ENCODE results near the gene KIAA1755. TPM values are rescaled to one million over a fixed set of nuclear protein-coding genes. Genes with fewer than 3 reads are reported as not detected.
A peak's percentile ranks its signal among the peaks of the same experiment; 100 is the strongest.

The KIAA1755 gene
- total RNA-seq, 1 donor from 2014 or later: 1.1 TPM

DNA sequence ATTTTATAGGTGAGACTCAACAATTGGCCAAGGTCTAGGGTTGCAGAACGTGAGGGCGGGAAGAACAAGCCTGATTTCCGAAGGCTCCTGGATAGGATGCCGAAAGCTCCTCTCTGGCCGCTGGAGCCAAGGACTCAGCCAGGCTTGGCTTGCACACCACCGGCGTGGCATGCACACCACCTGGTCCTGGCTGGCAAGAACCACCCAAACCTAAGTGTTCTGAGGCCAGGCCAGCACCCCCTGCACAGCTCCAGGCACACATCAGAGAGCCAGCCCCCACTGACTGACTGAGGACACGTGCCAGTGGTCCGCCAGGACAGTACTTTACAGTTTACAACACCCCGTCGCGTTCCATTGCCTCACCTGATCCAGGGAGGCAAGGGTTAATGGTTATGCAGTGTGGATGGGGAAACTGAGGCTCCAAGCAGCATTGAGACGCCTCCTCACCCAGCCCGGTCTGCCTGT lies 95.9 kb downstream of the KIAA1755 start:
- Mint-ChIP-seq H3K27ac (ENCODE audit: unreplicated experiment) (no peak overlapping the region), H3K4me3 (ENCODE audit: unreplicated experiment) (peak overlapping the region; percentile 67), H3K4me1 (ENCODE audit: low read depth, unreplicated experiment) (peaks cover 22% of the 10 kb centered on the region), H3K36me3 (ENCODE audit: low read depth, unreplicated experiment) (no peaks in the 10 kb centered on the region), H3K9me3 (ENCODE audit: unreplicated experiment) (no peaks in the 10 kb centered on the region), H3K27me3 (ENCODE audit: low read depth, unreplicated experiment) (no peaks in the 10 kb centered on the region)
- peak overlapping the region; percentile 56 for H3K4me3 ChIP-seq (ENCODE audit: insufficient read depth, low read depth, low read length)
- no peaks in the 10 kb centered on the region for H3K27me3 ChIP-seq (ENCODE audit: insufficient read depth, low read length)
- DNase-seq (ENCODE audit: low read depth) (no peak), FAIRE-seq (no peak)
- H3K4me2 ChIP-seq (ENCODE audit: low read length): peak overlapping the region; percentile 89
- H3K79me2 ChIP-seq (ENCODE audit: insufficient read depth, low read length): peaks cover 51% of the 10 kb centered on the region
- peak overlapping the region; percentile 3 for H3K27ac ChIP-seq (ENCODE audit: low read depth, low read length)
- TF ChIP-seq EZH2 (IDR thresholded peaks at IDR 0.05; ENCODE audit: insufficient read depth, low read length) (no peak), CTCF (IDR thresholded peaks at IDR 0.05; ENCODE audit: insufficient read depth, low read depth, low read length) (no peak)
- H3K9ac ChIP-seq (ENCODE audit: low read length): peak overlapping the region; percentile 71
- peaks cover 14% of the 10 kb centered on the region for H3K36me3 ChIP-seq (ENCODE audit: insufficient read depth, low read length)
- peaks cover 13% of the 10 kb centered on the region for H4K20me1 ChIP-seq (ENCODE audit: insufficient read depth, low read length)
- peak overlapping the region; percentile 16 for H2AFZ ChIP-seq (ENCODE audit: low read depth, low read length)
- H3K4me1 ChIP-seq (ENCODE audit: insufficient read depth, low read length): peaks cover 43% of the 10 kb centered on the region
- no peaks in the 10 kb centered on the region for H3K9me3 ChIP-seq (ENCODE audit: insufficient read depth, low read depth, low read length)

DNA sequence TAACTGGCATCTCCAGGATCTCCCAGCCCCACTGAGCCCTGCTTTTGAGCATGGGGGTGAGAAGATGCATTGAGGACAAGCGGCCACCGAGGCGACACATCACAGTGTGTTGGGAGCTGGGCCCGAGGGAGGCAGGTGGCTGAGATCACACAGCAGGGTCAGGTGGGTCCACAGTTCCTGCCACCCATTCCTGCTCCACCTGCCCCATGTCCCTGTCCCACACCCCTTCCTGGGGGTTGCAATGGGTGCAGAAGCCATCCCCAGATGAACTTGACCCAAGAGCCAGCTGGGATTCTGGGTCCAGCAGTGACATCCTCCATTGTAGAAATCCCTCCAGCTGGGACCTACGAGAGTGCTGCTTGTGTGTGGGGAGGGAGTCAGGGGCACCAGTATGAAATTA lies 96.5 kb downstream of the KIAA1755 start:
- Mint-ChIP-seq H3K4me3 (ENCODE audit: unreplicated experiment) (no peak overlapping the region), H3K4me1 (ENCODE audit: low read depth, unreplicated experiment) (peaks cover 22% of the 10 kb centered on the region), H3K36me3 (ENCODE audit: low read depth, unreplicated experiment) (peaks cover 3% of the 10 kb centered on the region), H3K27ac (ENCODE audit: unreplicated experiment) (no peak overlapping the region), H3K9me3 (ENCODE audit: unreplicated experiment) (no peaks in the 10 kb centered on the region), H3K27me3 (ENCODE audit: low read depth, unreplicated experiment) (no peaks in the 10 kb centered on the region)
- no peak overlapping the region for H3K27ac ChIP-seq (ENCODE audit: low read depth, low read length)
- DNase-seq (ENCODE audit: low read depth) (no peak), FAIRE-seq (no peak)
- peak overlapping the region; percentile 56 for H3K4me3 ChIP-seq (ENCODE audit: insufficient read depth, low read depth, low read length)
- TF ChIP-seq EZH2 (IDR thresholded peaks at IDR 0.05; ENCODE audit: insufficient read depth, low read length) (no peak), CTCF (IDR thresholded peaks at IDR 0.05; ENCODE audit: insufficient read depth, low read depth, low read length) (no peak)
- peak overlapping the region; percentile 71 for H3K9ac ChIP-seq (ENCODE audit: low read length)
- no peaks in the 10 kb centered on the region for H3K9me3 ChIP-seq (ENCODE audit: insufficient read depth, low read depth, low read length)
- H3K27me3 ChIP-seq (ENCODE audit: insufficient read depth, low read length): no peaks in the 10 kb centered on the region
- no peak overlapping the region for H2AFZ ChIP-seq (ENCODE audit: low read depth, low read length)
- H3K4me1 ChIP-seq (ENCODE audit: insufficient read depth, low read length): peaks cover 43% of the 10 kb centered on the region
- peaks cover 13% of the 10 kb centered on the region for H4K20me1 ChIP-seq (ENCODE audit: insufficient read depth, low read length)
- H3K79me2 ChIP-seq (ENCODE audit: insufficient read depth, low read length): peaks cover 51% of the 10 kb centered on the region
- H3K36me3 ChIP-seq (ENCODE audit: insufficient read depth, low read length): peaks cover 17% of the 10 kb centered on the region
- peak overlapping the region; percentile 89 for H3K4me2 ChIP-seq (ENCODE audit: low read length)

Measured in astrocyte (in vitro differentiated cells and primary cell).